GM21529 (cell line): ENCODE measurements around the gene DOHH.

Experiments used
- ATAC-seq: cut with Tn5 transposase; IDR thresholded peaks from one replicate; pipeline ENCODE4 v1.9.1; 2021; ENCODE audit not compliant: unreplicated experiment

The DOHH gene

GRCh38 chr19:3443840-3444694 lies 56.4 kb downstream of the DOHH start:
- ATAC-seq: no peak

GRCh38 chr19:3442487-3443071 lies 57.9 kb downstream of the DOHH start:
- no peak for ATAC-seq

- ATAC-seq: no peak
These were observed 58.5 kb downstream of the DOHH start for GRCh38 chr19:3441986-3442329.

- no peak for ATAC-seq
These were observed 59.1 kb downstream of the DOHH start for GRCh38 chr19:3441089-3441985.
